Measurements from ENCODE around the gene MOBP. TPM values are rescaled to one million over a fixed set of nuclear protein-coding genes. Genes with fewer than 3 reads are reported as not detected.

Gene MOBP
- total and polyA plus RNA-seq, 2 of the 4 experiments (the other 2 are of a cell fraction): not detected

DNA sequence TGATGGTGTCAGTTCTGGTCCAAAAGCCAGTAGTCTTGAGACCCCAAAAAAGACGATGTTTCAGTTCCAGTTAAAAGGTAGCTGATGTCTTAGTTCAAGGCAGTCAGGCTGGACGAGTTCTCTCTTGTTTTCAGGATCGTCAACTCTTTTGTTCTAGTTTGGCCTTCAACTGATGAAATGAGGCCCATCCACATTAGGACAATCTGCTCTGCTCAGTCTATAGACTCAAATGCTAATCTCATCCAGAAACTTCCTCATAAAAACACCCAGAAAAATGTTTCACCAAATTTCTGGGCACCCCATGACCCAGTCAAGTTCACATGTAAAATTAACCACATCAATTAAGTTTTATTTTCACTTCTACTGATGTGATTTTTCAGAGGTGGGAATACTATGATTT lies 74.0 kb downstream of the MOBP start:
- Histone ChIP-seq H3K4me2 (ENCODE audit: low read depth, low read length) (no peak overlapping the region), H3K23ac (ENCODE audit: low read depth, low read length) (no peak overlapping the region), H3K56ac (ENCODE audit: extremely low read depth, insufficient read depth, low read length) (no peak overlapping the region), H4K5ac (ENCODE audit: low read depth, low read length) (no peak overlapping the region), H3K18ac (ENCODE audit: low read depth, low read length) (no peak overlapping the region), H2BK120ac (ENCODE audit: low read depth, low read length) (no peak overlapping the region), H2BK20ac (ENCODE audit: low read depth, low read length) (no peak overlapping the region), H3K36me3 (ENCODE audit: control insufficient read depth, insufficient read depth, low read length) (no peaks in the 10 kb centered on the region), H2BK5ac (ENCODE audit: low read depth, low read length, poor library complexity, severe bottlenecking) (no peak overlapping the region), H2BK15ac (ENCODE audit: low read depth, low read length) (no peak overlapping the region), H3K27ac (ENCODE audit: insufficient read depth, low read length) (no peak overlapping the region), H3K4me3 (ENCODE audit: insufficient read depth, low read depth, low read length) (no peak overlapping the region), H3K9me3 (ENCODE audit: control insufficient read depth, insufficient read depth, low read length) (no peaks in the 10 kb centered on the region), H3K27me3 (ENCODE audit: control insufficient read depth, insufficient read depth, low read length) (no peaks in the 10 kb centered on the region), H3K79me1 (ENCODE audit: low read depth in 1 of 2, low read length in 2 of 2) (no peaks in the 10 kb centered on the region), H2AK9ac (replicated peaks; ENCODE audit: low read depth, low read length, poor library complexity) (no peak overlapping the region), H4K20me1 (ENCODE audit: insufficient read depth, low read length) (no peaks in the 10 kb centered on the region), H3K9ac (ENCODE audit: low read depth, low read length) (no peak overlapping the region), H3K14ac (replicated peaks; ENCODE audit: low read depth, low read length) (no peak overlapping the region), H4K8ac (ENCODE audit: low read depth in 2 of 2, low read length in 2 of 2) (no peak overlapping the region), H3K9me1 (ENCODE audit: insufficient read depth, low read length) (no peaks in the 10 kb centered on the region), H2AK5ac (ENCODE audit: low read depth, low read length) (no peak overlapping the region), H2AFZ (replicated peaks; ENCODE audit: low read length, poor library complexity) (no peak overlapping the region), H3K4me1 (ENCODE audit: control insufficient read depth, insufficient read depth, low read length) (no peaks in the 10 kb centered on the region), H3K4ac (ENCODE audit: low read depth, low read length) (no peak overlapping the region), H4K91ac (ENCODE audit: insufficient read depth, low read depth, low read length) (no peak overlapping the region)
- WGBS, 2 experiments (ENCODE audit: extremely low coverage in 2 of 2, insufficient read length in 1 of 2): 0% methylated on average over 2 of the region's 3 CpGs; no CpG with 5 or more reads in 1 of the 2 experiments
- dilution Hi-C loops (cut with HindIII; ENCODE audit: low sequenced_read_pairs, unreplicated experiment) (no loop called here), in situ Hi-C loops (cut with MboI; ENCODE audit: low sequenced_read_pairs) (no loop called here), intact Hi-C loops (cut with micrococcal nuclease) (loop anchor here (1.0 to 5.0 kb wide), 2 partner anchors 451 to 776 kb away; no protein-coding TSS in a partner anchor)
- POLR2A ChIA-PET (ENCODE audit: unreplicated experiment): no interaction called here
- no TSS peak for BruUV-seq (replicated peaks)
- CTCF ChIA-PET: interaction anchor here (0.7 to 4.2 kb wide), 4 partner anchors 10 to 638 kb away, joined by 3 to 17 read pairs (median 4); no protein-coding TSS in a partner anchor
- no peak for ATAC-seq (ENCODE audit: low read depth)
- DNase-seq: no peak
- TF ChIP-seq CEBPB (IDR thresholded peaks at IDR 0.05; ENCODE audit: low read depth, low read length): no peak
- no peak for TF ChIP-seq RFX5 (IDR thresholded peaks at IDR 0.05; ENCODE audit: low read depth, low read length)
- no peak for TF ChIP-seq RAD21 (IDR thresholded peaks at IDR 0.05; ENCODE audit: low read length)
- no peak for TF ChIP-seq MAFK (IDR thresholded peaks at IDR 0.05; ENCODE audit: low read depth, low read length)
- TF ChIP-seq, protein P1, sequence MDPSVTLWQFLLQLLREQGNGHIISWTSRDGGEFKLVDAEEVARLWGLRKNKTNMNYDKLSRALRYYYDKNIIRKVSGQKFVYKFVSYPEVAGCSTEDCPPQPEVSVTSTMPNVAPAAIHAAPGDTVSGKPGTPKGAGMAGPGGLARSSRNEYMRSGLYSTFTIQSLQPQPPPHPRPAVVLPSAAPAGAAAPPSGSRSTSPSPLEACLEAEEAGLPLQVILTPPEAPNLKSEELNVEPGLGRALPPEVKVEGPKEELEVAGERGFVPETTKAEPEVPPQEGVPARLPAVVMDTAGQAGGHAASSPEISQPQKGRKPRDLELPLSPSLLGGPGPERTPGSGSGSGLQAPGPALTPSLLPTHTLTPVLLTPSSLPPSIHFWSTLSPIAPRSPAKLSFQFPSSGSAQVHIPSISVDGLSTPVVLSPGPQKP (IDR thresholded peaks at IDR 0.05; ENCODE audit: borderline replicate concordance, low read depth, low read length): no peak
- no peak for TF ChIP-seq RCOR1 (IDR thresholded peaks at IDR 0.05; ENCODE audit: insufficient replicate concordance, low read length)
- no peak for TF ChIP-seq MAZ (IDR thresholded peaks at IDR 0.05; ENCODE audit: borderline replicate concordance, low read depth, low read length)
- TF ChIP-seq CTCF (conservative IDR thresholded peaks at IDR 0.05; ENCODE audit: low read depth, low read length): no peak
- TF ChIP-seq POLR2A (IDR thresholded peaks at IDR 0.05; ENCODE audit: low read depth, low read length): no peak
- TF ChIP-seq CHD1 (IDR thresholded peaks at IDR 0.05; ENCODE audit: low read depth, low read length): no peak
- no peak for TF ChIP-seq FOS (IDR thresholded peaks at IDR 0.05; ENCODE audit: low read depth, low read length)
- no peak for TF ChIP-seq USF2 (IDR thresholded peaks at IDR 0.05; ENCODE audit: low read depth, low read length)
- TF ChIP-seq BHLHE40 (IDR thresholded peaks at IDR 0.05; ENCODE audit: low read depth, low read length): no peak
